SJCRH30 (cell line): ENCODE data around the gene PARM1. TPM values are rescaled to one million over a fixed set of nuclear protein-coding genes. Genes with fewer than 3 reads are reported as not detected.
A peak's percentile ranks its signal among the peaks of the same experiment; 100 is the strongest.

ENCODE experiments used
- DNase-seq, 2 experiments: peaks; one replicate each; pipeline ENCODE4 v3.0.0-alpha.2; 2015 to 2020
- H3K27ac ChIP-seq: fragments of 250-450 bp; sonication (Bioruptor Pico); 2 replicates; pipeline ENCODE4 v1.5.1; 2020; ENCODE audit warnings: mild to moderate bottlenecking, moderate library complexity
- H3K27me3 ChIP-seq: fragments of 250-450 bp; sonication (Bioruptor Pico); 2 replicates; pipeline ENCODE4 v1.5.1; 2020; ENCODE audit warnings: mild to moderate bottlenecking, moderate library complexity
- H3K36me3 ChIP-seq: fragments of 250-450 bp; sonication (Bioruptor Pico); 2 replicates; pipeline ENCODE4 v1.5.1; 2020; ENCODE audit warnings: mild to moderate bottlenecking, moderate library complexity
- H3K4me1 ChIP-seq: fragments of 250-450 bp; sonication (Bioruptor Pico); 2 replicates; pipeline ENCODE4 v1.5.1; 2020; ENCODE audit warnings: mild to moderate bottlenecking, moderate library complexity
- H3K4me3 ChIP-seq: fragments of 250-450 bp; sonication (Bioruptor Pico); 2 replicates; pipeline ENCODE4 v1.5.1; 2020; ENCODE audit warnings: mild to moderate bottlenecking, moderate library complexity
- H3K9me3 ChIP-seq: fragments of 250-450 bp; sonication (Bioruptor Pico); replicated peaks from 2 replicates; pipeline ENCODE4 v1.5.1; 2020; ENCODE audit warnings: mild to moderate bottlenecking, moderate library complexity
- total RNA-seq: library from RNA; depleted of rRNA; stranded (reverse); fragments of >200 nt; shearing (Covaris generic); gene quantifications from 2 replicates; pipeline ENCODE4 v1.2.3, GENCODE V29; 2014; rRNA removed

PARM1 gene
- total RNA-seq: 119 and 128 TPM in 2 replicates

- no peaks in the 10 kb centered on the region for H3K9me3 ChIP-seq
- no peaks in the 10 kb centered on the region for H3K27me3 ChIP-seq
- peak; percentile 97 for DNase-seq
These were observed at the start of gene PARM1 for GRCh38 chr4:74932832-74933561. Gene PARM1, plus strand, starts transcription at chr4:74933116. Its CDS starts 212 bp downstream, at chr4:74933328.

DNA sequence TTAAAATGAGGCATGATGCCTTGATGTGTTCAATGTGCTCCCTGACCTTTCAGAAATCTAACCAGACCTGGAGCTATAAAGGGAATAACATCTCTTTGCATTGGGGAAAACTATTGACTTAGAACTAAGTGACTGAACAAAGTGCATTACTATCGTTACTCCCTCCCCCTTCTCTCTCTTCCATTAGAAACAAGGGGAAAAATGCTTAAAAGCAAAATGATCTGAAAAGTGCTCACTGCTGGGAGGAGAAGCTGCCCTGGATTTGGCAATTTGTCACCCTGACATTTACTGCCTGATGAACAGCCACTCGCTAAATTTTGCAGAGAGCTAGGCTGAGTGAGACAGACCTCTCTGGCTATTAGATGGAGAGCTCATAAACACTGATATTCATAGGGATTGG is 48.6 kb upstream of the PARM1 start:
- H3K9me3 ChIP-seq: no peaks in the 10 kb centered on the region
- DNase-seq: no peak
- no peaks in the 10 kb centered on the region for H3K36me3 ChIP-seq
- H3K27ac ChIP-seq: no peak overlapping the region
- no peak overlapping the region for H3K4me3 ChIP-seq
- H3K27me3 ChIP-seq: no peaks in the 10 kb centered on the region
- H3K4me1 ChIP-seq: peaks cover 13% of the 10 kb centered on the region

More at GRCh38 chr4:74932832-74933561, at the start of gene PARM1:
- Histone ChIP-seq H3K4me3 (peak within 1 kb of the TSS; percentile 75), H3K27ac (peak within 1 kb of the TSS; percentile 61), H3K4me1 (peaks cover 4% of the 10 kb centered on the region; the same call in 1 of the 2 replicates), H3K36me3 (no peaks in the 10 kb centered on the region)

DNA sequence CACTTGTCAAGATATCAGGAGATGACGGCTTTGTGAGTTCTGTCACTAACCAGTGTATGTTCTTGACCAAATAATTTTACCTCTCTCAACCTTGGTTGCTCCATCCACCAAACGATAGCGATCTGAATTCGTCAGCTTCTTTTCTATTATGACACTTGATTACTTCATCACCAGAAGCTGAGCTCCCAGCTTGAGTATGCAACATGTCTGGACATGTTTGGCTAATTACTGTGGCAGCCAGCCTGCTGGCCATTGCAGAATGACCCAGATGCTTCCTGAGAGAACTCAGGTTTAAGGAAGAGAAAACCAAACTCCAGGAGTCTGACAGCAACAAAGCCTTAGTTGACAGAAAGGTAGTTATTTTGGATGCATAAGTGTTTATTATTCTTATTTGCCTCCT is 46.4 kb upstream of the PARM1 start:
- H3K27me3 ChIP-seq: no peaks in the 10 kb centered on the region
- peaks cover 13% of the 10 kb centered on the region for H3K4me1 ChIP-seq
- H3K4me3 ChIP-seq: no peak overlapping the region
- no peaks in the 10 kb centered on the region for H3K9me3 ChIP-seq
- H3K27ac ChIP-seq: peak overlapping the region; percentile 46
- H3K36me3 ChIP-seq: no peaks in the 10 kb centered on the region
- peak; percentile 75 to 85 for DNase-seq

DNA sequence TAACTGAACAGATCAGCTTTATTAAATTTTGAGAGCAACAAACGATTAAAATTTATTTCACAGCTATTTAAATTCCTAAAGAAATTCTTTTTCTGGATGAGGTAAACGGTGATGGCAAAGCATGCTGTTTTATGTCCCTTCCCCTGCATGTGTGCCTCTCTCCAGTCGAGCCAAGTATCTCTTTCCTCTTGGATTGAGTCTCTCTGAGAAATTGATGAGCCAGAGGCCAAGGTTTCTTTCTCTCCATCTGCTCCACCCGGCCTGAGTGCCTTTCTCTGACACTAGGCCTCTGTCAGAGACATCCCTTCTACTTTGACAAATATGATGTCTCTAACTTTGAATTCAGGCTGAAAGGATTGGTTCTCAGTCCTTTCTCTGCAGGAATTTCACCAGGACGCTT is 42.6 kb upstream of the PARM1 start:
- Histone ChIP-seq H3K9me3 (no peaks in the 10 kb centered on the region), H3K4me3 (no peak overlapping the region), H3K27me3 (no peaks in the 10 kb centered on the region), H3K27ac (no peak overlapping the region), H3K4me1 (peaks cover 13% of the 10 kb centered on the region), H3K36me3 (no peaks in the 10 kb centered on the region)
- DNase-seq: no peak

DNA sequence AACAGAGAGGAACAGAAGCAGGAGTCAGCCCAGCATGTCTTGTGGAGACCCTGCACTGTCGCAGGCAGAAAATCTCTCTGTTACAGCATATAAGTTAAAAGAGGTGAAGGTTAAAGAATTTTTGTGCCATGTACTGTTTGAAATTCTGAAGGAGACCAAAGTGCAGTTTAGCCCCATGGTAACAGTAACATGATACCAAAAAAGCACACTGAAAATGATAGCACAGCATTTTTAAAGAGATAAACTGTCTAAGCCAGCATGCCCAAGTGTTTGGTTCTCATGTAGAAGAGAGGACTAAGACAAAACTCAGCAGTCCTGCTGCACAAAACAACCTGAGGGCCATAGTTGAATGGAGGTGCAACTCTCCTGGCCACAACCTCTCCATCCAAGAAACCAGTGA is 41.9 kb upstream of the PARM1 start:
- no peaks in the 10 kb centered on the region for H3K36me3 ChIP-seq
- H3K4me3 ChIP-seq: no peak overlapping the region
- H3K9me3 ChIP-seq: no peaks in the 10 kb centered on the region
- H3K4me1 ChIP-seq: peaks cover 8% of the 10 kb centered on the region
- H3K27me3 ChIP-seq: no peaks in the 10 kb centered on the region
- H3K27ac ChIP-seq: no peak overlapping the region
- DNase-seq: no peak

DNA sequence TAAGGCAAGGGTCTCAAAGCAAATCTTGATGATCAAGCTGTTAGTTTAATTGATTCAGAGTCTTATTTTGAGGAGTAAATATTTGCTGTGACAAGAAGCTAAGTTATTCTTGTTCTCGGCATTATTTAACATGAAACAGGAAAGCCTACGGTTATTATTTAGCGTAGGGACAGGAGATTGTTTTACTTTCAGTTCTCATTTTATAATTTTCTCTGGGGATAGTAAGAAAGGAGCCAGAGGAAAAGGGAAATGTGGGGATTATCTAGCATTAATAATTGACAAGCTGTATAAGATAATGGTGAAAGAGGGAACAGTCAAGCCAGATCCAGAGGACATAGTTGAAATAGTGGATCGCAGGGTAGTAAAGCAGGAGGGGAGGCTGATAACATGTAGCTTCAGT is 39.7 kb upstream of the PARM1 start:
- no peak for DNase-seq
- Histone ChIP-seq H3K9me3 (no peaks in the 10 kb centered on the region), H3K27ac (no peak overlapping the region), H3K4me3 (no peak overlapping the region), H3K27me3 (no peaks in the 10 kb centered on the region), H3K36me3 (no peaks in the 10 kb centered on the region), H3K4me1 (no peaks in the 10 kb centered on the region)

GRCh38 chr4:74896595-74896994 is 36.3 kb upstream of the PARM1 start:
- no peak overlapping the region for H3K4me3 ChIP-seq
- DNase-seq: no peak
- no peaks in the 10 kb centered on the region for H3K4me1 ChIP-seq
- no peaks in the 10 kb centered on the region for H3K36me3 ChIP-seq
- H3K9me3 ChIP-seq: no peaks in the 10 kb centered on the region
- H3K27me3 ChIP-seq: no peaks in the 10 kb centered on the region
- H3K27ac ChIP-seq: no peak overlapping the region

DNA sequence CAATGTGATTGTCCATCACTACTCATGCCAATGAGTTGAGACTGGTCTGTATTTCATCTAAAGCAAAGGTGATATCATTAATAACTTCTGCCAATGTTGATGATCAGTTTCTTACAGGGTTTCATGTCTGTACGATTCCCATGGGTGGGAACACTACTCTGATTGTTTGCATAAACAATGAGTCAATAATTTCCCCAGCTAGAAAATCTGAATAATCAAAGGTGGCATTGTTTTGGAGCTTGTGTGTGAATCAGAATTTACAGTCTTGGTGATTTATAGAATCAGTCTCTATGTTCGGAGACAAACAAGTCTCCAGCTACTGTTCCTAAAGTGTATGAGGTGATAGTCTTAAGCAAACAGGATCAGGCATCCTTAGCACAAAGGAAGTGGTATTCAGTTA is 35.5 kb upstream of the PARM1 start:
- DNase-seq: no peak
- Histone ChIP-seq H3K27ac (no peak overlapping the region), H3K27me3 (no peaks in the 10 kb centered on the region), H3K9me3 (no peaks in the 10 kb centered on the region), H3K36me3 (no peaks in the 10 kb centered on the region), H3K4me3 (no peak overlapping the region), H3K4me1 (no peaks in the 10 kb centered on the region)

- Histone ChIP-seq H3K27me3 (no peaks in the 10 kb centered on the region), H3K9me3 (no peaks in the 10 kb centered on the region), H3K36me3 (no peaks in the 10 kb centered on the region), H3K4me1 (no peaks in the 10 kb centered on the region), H3K4me3 (no peak overlapping the region), H3K27ac (no peak overlapping the region)
- no peak for DNase-seq
These were observed 32.1 kb upstream of the PARM1 start for GRCh38 chr4:74900862-74901261.

DNA sequence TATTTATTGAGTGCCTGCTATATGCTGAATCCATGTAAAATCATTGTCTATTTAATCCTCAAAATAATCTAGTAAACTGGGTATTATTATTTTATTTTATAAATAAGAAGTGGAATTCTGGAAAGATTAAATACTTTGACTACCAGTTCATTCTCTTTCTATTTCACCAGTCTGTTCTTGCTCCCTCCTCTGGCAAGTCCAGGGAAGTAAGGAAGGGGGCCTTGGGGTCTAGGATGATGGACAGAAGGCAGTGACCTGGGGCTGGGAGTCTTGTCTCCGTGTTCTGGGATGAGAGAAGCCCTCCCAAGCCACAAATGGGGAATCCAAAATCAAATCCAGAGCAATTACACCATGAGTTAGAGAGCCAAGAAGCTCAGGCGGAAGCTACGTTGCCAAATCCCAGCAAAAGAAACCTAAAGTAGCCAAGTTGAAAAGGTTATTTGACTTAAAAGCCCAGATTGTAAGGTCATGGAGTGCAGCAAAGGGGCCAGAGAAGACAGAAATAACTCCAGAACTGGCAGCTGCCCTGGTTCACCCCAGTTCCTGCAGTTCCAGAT is 28.3 kb upstream of the PARM1 start:
- Histone ChIP-seq H3K27me3 (no peaks in the 10 kb centered on the region), H3K4me1 (no peaks in the 10 kb centered on the region), H3K9me3 (no peaks in the 10 kb centered on the region), H3K36me3 (no peaks in the 10 kb centered on the region), H3K4me3 (no peak overlapping the region), H3K27ac (no peak overlapping the region)
- DNase-seq: no peak

DNA sequence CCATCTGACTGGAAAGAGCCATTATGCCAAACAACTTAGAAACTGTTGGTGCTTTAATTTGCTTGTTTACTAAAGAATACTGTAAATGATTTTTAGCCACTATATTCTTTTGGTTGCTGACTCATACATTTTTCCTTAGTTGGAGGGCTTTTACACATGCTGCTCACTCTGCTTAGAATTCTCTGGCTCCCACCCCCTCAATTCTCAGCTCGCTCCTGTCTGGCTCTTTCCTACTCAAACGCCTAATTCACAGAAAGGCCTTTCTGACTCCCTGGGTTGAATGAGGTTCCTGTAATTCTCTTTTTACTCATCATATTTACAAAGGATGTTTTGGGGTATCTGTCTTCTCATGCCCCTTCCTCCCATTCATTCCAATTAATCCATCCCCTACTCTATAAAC is 26.1 kb upstream of the PARM1 start:
- Histone ChIP-seq H3K9me3 (no peaks in the 10 kb centered on the region; the same call in 1 of the 2 replicates), H3K4me3 (no peak overlapping the region), H3K4me1 (no peaks in the 10 kb centered on the region), H3K36me3 (no peaks in the 10 kb centered on the region), H3K27me3 (no peaks in the 10 kb centered on the region), H3K27ac (no peak overlapping the region)
- DNase-seq: no peak

DNA sequence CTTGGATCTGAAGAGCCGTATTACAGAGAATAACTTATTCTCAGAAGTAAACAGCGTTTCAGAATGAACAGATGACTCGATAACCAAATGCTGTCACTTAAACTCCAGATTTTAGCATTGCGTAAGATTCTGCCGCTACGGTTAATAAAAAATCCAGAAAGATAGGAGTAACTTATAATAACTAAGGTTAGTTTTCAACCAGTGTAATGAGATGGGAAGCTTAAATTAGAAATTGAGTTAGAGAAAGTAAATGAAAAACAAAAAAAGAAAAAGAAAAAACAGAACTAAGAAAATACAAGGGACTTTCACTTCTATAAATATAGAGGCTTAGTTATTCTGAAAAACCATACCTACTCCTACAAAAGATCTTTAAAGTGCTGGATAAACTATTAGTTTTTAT is 13.1 kb upstream of the PARM1 start:
- DNase-seq: no peak
- no peak overlapping the region for H3K4me3 ChIP-seq
- H3K27me3 ChIP-seq: no peaks in the 10 kb centered on the region
- no peaks in the 10 kb centered on the region for H3K9me3 ChIP-seq
- H3K4me1 ChIP-seq: no peaks in the 10 kb centered on the region
- no peak overlapping the region for H3K27ac ChIP-seq
- H3K36me3 ChIP-seq: no peaks in the 10 kb centered on the region

DNA sequence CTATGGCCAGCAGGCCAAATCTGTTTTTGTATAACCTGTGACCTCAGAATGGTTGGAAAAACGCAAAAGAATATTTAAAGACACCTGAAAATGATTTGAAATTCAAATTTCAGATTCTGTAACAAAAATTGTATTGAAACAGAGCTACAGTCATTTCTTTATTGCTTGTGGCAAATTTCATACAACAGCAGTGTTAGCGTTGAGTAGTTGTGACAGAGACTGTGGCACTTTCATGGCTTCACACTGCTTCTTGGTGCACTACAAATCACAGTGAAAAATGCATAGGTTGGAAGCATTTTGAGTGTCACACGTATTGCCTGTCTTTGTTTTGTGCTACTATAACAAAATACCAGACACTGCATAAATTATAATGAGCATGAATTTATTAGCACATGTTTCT is 12.2 kb upstream of the PARM1 start:
- Histone ChIP-seq H3K9me3 (peaks cover 3% of the 10 kb centered on the region; the same call in 1 of the 2 replicates), H3K4me1 (no peaks in the 10 kb centered on the region), H3K36me3 (no peaks in the 10 kb centered on the region), H3K27me3 (no peaks in the 10 kb centered on the region), H3K27ac (no peak overlapping the region), H3K4me3 (no peak overlapping the region)
- DNase-seq: no peak

DNA sequence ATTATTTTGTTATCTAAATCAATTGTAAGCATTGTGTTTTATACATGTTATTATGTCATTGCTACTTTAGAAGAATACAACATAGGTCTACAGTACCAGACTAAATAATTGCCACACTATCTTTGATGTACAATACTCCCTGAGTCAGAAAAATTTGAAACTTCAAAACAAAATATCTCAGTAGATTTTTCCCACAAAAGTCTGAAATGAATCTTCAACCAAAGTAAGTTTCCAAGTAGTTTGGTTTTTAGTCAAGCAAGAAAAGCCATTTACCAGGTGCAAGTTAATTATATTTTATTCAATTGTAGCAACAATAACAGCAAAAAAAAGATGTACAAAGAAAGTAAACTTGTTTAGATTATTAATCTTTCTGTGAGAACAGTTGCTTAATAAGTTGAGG is 11.4 kb upstream of the PARM1 start:
- Histone ChIP-seq H3K9me3 (peaks cover 3% of the 10 kb centered on the region; the same call in 1 of the 2 replicates), H3K36me3 (no peaks in the 10 kb centered on the region), H3K27me3 (no peaks in the 10 kb centered on the region), H3K27ac (no peak overlapping the region), H3K4me1 (no peaks in the 10 kb centered on the region), H3K4me3 (no peak overlapping the region)
- DNase-seq: no peak

DNA sequence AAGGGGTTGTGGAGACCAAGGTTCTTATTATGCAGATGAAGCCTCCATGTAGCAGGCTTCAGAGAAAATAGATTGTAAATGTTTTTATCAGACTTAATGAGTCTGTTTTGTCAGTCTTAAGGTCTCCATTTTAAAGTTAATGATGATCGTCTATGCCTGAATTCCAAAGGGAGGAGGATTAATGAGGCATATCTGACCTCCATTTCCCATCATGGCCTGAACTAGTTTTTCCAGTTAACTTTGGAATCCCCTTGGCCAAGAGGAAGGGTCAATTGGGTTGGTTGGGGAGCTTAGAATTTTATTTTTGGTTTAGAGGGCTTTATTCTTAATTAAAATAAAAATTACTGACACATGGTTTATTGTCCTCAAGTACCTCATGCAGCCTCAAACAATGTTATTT is 6.9 kb upstream of the PARM1 start:
- DNase-seq: no peak
- no peaks in the 10 kb centered on the region for H3K36me3 ChIP-seq
- H3K9me3 ChIP-seq: peaks cover 3% of the 10 kb centered on the region; the same call in 1 of the 2 replicates
- H3K27me3 ChIP-seq: no peaks in the 10 kb centered on the region
- no peak overlapping the region for H3K4me3 ChIP-seq
- H3K27ac ChIP-seq: no peak overlapping the region
- H3K4me1 ChIP-seq: no peaks in the 10 kb centered on the region

- H3K4me3 ChIP-seq: no peak overlapping the region
- no peaks in the 10 kb centered on the region for H3K36me3 ChIP-seq
- H3K27ac ChIP-seq: no peak overlapping the region
- H3K4me1 ChIP-seq: peaks cover 4% of the 10 kb centered on the region; the same call in 1 of the 2 replicates
- no peaks in the 10 kb centered on the region for H3K27me3 ChIP-seq
- DNase-seq: no peak
- H3K9me3 ChIP-seq: no peaks in the 10 kb centered on the region; the same call in 1 of the 2 replicates
These were observed 2.8 kb upstream of the PARM1 start for GRCh38 chr4:74930162-74930561.
